Colonic mucosa (tissue), 4 donors: Measurements from ENCODE around the gene PCDHB11. TPM values are rescaled to one million over a fixed set of nuclear protein-coding genes. Genes with fewer than 3 reads are reported as not detected.
"Not testable (repeated sequence)": the region's sequence is repeated elsewhere in the genome, so short reads cannot be mapped to it uniquely, and the experiment has no call there.

ENCODE experiments used
- DNase-seq: peaks from one replicate; pipeline ENCODE4 v3.0.0-alpha.2; 2020
- H3K27ac ChIP-seq: fragments of 200-600 bp; one replicate; pipeline ENCODE4 v1.8.0; 2021
- H3K27me3 ChIP-seq: fragments of 200-600 bp; one replicate; pipeline ENCODE4 v1.8.0; 2021
- H3K36me3 ChIP-seq: fragments of 200-600 bp; one replicate; pipeline ENCODE4 v1.8.0; 2021
- H3K4me1 ChIP-seq: fragments of 200-600 bp; one replicate; pipeline ENCODE4 v1.8.0; 2021; ENCODE audit warnings: mild to moderate bottlenecking
- H3K4me3 ChIP-seq: fragments of 200-600 bp; one replicate; pipeline ENCODE4 v1.8.0; 2021
- H3K9ac ChIP-seq, 2 donors: one replicate each; pipeline ENCODE4 v1.7.0; 2013; ENCODE audit warnings: control low read depth in 2 of 2, low read depth in 2 of 2, low read length in 2 of 2
- H3K9me3 ChIP-seq: fragments of 200-600 bp; one replicate; pipeline ENCODE4 v1.8.0; 2021
- intact Hi-C: fragments of 100-400 bp; cut with DNase I; formaldehyde crosslinking; loops from one replicate; pipeline ENCODE4 v1.14.1; 2022
- total RNA-seq, 2 donors: library from RNA; stranded (reverse); fragmentation: NEBNext Ultra II Directional in 1 of 2; extraction: Animal tissue kit (Norgen Biotek cat#: 25700) in 1 of 2; gene quantifications; one replicate each; pipeline ENCODE4 v1.2.1, GENCODE V29; 2021
- TF ChIP-seq, protein P1 (sequence below): fragments of 200-600 bp; IDR thresholded peaks from one replicate; pipeline ENCODE4 v1.8.0; 2022; ENCODE audit warnings: antibody characterized with exemption, mild to moderate bottlenecking
- donor health status: healthy.
- donor health status: DM: no; HTN: no; CAD: no.
- donor health status: DM: no; HTN: no; CAD: no.

PCDHB11 gene
- total RNA-seq, 2 donors from 2014 or later, result 0.59 to 2.2 TPM

DNA sequence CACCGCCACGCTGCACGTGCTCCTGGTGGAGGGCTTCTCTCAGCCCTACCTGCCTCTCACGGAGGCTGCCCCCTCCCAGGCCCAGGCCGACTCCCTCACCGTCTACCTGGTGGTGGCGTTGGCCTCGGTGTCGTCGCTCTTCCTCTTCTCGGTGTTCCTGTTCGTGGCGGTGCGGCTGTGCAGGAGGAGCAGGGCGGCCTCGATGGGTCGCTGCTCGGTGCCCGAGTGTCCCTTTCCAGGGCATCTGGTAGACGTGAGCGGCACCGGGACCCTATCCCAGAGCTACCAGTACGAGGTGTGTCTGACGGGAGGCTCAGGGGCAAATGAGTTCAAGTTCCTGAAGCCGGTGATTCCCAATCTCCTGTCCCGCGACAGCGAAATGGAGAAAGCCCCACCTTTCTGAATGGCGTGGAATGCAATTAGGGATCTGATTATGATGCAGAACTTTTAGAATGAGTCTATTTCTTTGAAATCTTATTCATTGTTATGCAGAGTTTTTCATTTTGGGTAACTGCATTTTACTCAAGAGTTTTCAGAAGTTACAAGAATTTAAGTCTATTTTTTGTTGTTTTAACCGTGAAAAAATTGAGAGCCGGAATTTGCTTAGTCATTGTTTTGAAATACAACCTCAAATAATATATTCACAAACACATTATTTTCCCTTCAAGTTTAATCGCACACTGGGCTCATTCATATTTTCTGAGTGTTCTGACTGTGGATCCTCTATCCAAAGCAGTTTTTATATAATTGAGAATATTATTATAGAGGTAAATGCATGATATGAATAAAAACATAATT lies 37.3 kb downstream of the PCDHB11 start:
- Histone ChIP-seq H3K9ac (no peak overlapping the region), H3K27me3 (no peaks in the 10 kb centered on the region), H3K36me3 (no peaks in the 10 kb centered on the region), H3K9me3 (peaks cover 12% of the 10 kb centered on the region), H3K4me3 (no peak overlapping the region), H3K4me1 (no peaks in the 10 kb centered on the region), H3K27ac (no peak overlapping the region)
- intact Hi-C loops, result no loop called here
- no peak for DNase-seq
- TF ChIP-seq, protein P1, sequence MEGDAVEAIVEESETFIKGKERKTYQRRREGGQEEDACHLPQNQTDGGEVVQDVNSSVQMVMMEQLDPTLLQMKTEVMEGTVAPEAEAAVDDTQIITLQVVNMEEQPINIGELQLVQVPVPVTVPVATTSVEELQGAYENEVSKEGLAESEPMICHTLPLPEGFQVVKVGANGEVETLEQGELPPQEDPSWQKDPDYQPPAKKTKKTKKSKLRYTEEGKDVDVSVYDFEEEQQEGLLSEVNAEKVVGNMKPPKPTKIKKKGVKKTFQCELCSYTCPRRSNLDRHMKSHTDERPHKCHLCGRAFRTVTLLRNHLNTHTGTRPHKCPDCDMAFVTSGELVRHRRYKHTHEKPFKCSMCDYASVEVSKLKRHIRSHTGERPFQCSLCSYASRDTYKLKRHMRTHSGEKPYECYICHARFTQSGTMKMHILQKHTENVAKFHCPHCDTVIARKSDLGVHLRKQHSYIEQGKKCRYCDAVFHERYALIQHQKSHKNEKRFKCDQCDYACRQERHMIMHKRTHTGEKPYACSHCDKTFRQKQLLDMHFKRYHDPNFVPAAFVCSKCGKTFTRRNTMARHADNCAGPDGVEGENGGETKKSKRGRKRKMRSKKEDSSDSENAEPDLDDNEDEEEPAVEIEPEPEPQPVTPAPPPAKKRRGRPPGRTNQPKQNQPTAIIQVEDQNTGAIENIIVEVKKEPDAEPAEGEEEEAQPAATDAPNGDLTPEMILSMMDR, result no peak

DNA sequence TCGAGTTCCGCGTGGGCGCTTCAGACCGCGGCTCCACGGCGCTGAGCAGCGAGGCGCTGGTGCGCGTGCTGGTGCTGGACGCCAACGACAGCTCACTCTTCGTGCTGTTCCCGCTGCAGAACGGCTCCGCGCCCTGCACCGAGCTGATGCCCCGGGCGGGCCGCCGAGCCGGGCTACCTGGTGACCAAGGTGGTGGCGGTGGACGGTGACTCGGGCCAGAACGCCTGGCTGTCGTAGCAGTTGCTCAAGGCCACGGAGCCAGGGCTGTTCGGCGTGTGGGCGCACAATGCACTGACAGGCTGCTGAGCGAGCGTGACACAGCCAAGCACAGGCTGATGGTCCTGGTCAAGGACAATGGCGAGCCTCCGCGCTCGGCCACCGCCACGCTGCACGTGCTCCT lies 42.1 kb downstream of the PCDHB11 start:
- H3K9ac ChIP-seq, result no peak overlapping the region
- H3K27me3 ChIP-seq, result no peaks in the 10 kb centered on the region
- DNase-seq, result no peak
- TF ChIP-seq, protein P1, result no peak
- no peaks in the 10 kb centered on the region for H3K36me3 ChIP-seq
- intact Hi-C loops, result no loop called here
- H3K27ac ChIP-seq, result no peak overlapping the region
- H3K4me1 ChIP-seq, result no peaks in the 10 kb centered on the region
- peaks cover 13% of the 10 kb centered on the region for H3K9me3 ChIP-seq
- no peak overlapping the region for H3K4me3 ChIP-seq

DNA sequence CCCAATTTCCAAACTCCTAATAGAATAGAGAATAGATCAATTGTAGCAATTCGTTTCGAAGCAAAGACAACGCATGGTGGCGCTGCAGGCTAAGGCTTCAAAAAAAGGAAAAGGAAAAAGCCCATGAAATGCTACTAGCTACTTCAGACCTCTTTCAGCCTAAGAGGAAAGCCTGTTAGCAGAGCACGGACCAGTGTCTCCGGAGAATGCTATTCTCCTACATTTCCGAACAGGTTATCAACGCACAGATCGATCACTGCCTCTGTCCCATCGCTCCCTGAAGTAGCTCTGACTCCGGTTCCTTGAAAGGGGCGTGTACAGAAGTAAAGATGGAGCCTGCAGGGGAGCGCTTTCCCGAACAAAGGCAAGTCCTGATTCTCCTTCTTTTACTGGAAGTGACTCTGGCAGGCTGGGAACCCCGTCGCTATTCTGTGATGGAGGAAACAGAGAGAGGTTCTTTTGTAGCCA lies 45.9 kb downstream of the PCDHB11 start, which contains the start of gene PCDHB15:
Gene PCDHB15 (plus strand): TSS at position 146 of the 468 bp plus-strand sequence. CDS start 184 bp downstream, at position 330.
- Histone ChIP-seq H3K4me3 (no peak within 1 kb of the TSS), H3K27ac (no peak within 1 kb of the TSS), H3K36me3 (no peaks in the 10 kb centered on the region), H3K9me3 (peaks cover 11% of the 10 kb centered on the region), H3K27me3 (no peaks in the 10 kb centered on the region), H3K9ac (no peak within 1 kb of the TSS), H3K4me1 (no peaks in the 10 kb centered on the region)
- TF ChIP-seq, protein P1, result no peak
- intact Hi-C loops, result no loop called here
- no peak for DNase-seq

DNA sequence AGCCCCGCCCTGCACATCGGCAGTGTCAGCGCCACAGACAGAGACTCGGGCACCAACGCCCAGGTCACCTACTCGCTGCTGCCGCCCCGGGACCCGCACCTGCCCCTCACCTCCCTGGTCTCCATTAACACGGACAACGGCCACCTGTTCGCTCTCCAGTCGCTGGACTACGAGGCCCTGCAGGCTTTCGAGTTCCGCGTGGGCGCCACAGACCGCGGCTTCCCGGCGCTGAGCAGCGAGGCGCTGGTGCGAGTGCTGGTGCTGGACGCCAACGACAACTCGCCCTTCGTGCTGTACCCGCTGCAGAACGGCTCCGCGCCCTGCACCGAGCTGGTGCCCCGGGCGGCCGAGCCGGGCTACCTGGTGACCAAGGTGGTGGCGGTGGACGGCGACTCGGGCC lies 47.5 kb downstream of the PCDHB11 start:
- intact Hi-C loops, H3K27ac ChIP-seq, H3K9ac ChIP-seq, H3K4me3 ChIP-seq, H3K27me3 ChIP-seq, DNase-seq, H3K9me3 ChIP-seq, H3K36me3 ChIP-seq, H3K4me1 ChIP-seq: not testable (repeated sequence)

DNA sequence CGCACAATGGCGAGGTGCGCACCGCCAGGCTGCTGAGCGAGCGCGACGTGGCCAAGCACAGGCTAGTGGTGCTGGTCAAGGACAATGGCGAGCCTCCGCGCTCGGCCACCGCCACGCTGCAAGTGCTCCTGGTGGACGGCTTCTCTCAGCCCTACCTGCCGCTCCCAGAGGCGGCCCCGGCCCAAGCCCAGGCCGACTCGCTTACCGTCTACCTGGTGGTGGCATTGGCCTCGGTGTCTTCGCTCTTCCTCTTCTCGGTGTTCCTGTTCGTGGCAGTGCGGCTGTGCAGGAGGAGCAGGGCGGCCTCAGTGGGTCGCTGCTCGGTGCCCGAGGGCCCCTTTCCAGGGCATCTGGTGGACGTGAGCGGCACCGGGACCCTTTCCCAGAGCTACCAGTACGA lies 48.0 kb downstream of the PCDHB11 start:
- H3K27ac ChIP-seq, H3K27me3 ChIP-seq, H3K4me1 ChIP-seq, H3K36me3 ChIP-seq, intact Hi-C loops, H3K4me3 ChIP-seq, H3K9me3 ChIP-seq, DNase-seq, H3K9ac ChIP-seq: not testable (repeated sequence)

DNA sequence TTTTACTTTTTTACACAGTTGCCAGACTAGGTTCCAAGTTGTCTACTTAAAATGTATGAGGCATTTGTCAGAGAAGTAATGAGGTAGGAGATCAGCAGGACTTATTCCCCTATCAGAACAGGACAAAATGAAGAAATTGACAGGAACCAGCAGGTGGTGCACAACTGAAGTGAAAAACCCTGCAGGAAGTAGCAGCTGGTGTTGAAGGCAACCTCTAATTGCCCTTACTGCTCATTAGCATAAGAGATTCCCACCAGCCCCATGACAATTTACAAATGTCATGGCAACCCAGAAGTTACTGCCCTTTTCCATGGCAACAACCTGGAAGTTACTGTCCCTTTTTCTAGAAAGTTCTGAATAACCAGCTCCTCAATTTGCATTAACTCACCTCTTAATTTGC lies 51.1 kb downstream of the PCDHB11 start:
- H3K27ac ChIP-seq, result no peak overlapping the region
- H3K9ac ChIP-seq, result no peak overlapping the region
- no peaks in the 10 kb centered on the region for H3K4me1 ChIP-seq
- H3K36me3 ChIP-seq, result no peaks in the 10 kb centered on the region
- H3K9me3 ChIP-seq, result peaks cover 8% of the 10 kb centered on the region
- TF ChIP-seq, protein P1, result no peak
- DNase-seq, result no peak
- no peaks in the 10 kb centered on the region for H3K27me3 ChIP-seq
- intact Hi-C loops, result no loop called here
- H3K4me3 ChIP-seq, result no peak overlapping the region

Other genes with a start within 250 kb of the PCDHB11 start
- under 1 TPM; 0.05 to 0.32 TPM for gene PCDHAC2, start 233.2 kb upstream of the PCDHB11 start, total RNA-seq
- gene PCDHB1, start 148.3 kb upstream of the PCDHB11 start, total RNA-seq, result not detected
- 1 to 10 TPM in 1 of 2 donors, under 1 TPM in 1; 0.40 to 1.6 TPM for gene PCDHB2, start 105.0 kb upstream of the PCDHB11 start, total RNA-seq
- 1 to 10 TPM in 1 of 2 donors, under 1 TPM in 1; 0.40 to 1.5 TPM for gene PCDHB3, start 99.2 kb upstream of the PCDHB11 start, total RNA-seq
- gene PCDHB4, start 77.8 kb upstream of the PCDHB11 start, total RNA-seq, result under 1 TPM; 0.17 to 0.96 TPM
- under 1 TPM; 0.10 to 0.66 TPM for gene PCDHB5, start 64.4 kb upstream of the PCDHB11 start, total RNA-seq
- under 1 TPM; 0.11 to 0.15 TPM for gene PCDHB6, start 49.6 kb upstream of the PCDHB11 start, total RNA-seq
- under 1 TPM; 0.15 to 0.40 TPM for gene PCDHB7, start 27.0 kb upstream of the PCDHB11 start, total RNA-seq
- gene PCDHB8, start 21.8 kb upstream of the PCDHB11 start, total RNA-seq, result under 1 TPM; 0.25 to 0.40 TPM
- gene PCDHB16, start 17.2 kb upstream of the PCDHB11 start, total RNA-seq, result under 1 TPM; 0.17 to 0.53 TPM
- under 1 TPM; 0.47 to 0.53 TPM for gene PCDHB9, start 12.5 kb upstream of the PCDHB11 start, total RNA-seq
- 1 to 10 TPM in 1 of 2 donors, under 1 TPM in 1; 0.17 to 1.1 TPM for gene PCDHB10, start 7.3 kb upstream of the PCDHB11 start, total RNA-seq
- under 1 TPM; 0.40 to 0.56 TPM for gene PCDHB12, start 9.1 kb downstream of the PCDHB11 start, total RNA-seq
- gene PCDHB13, start 14.3 kb downstream of the PCDHB11 start, total RNA-seq, result 1 to 10 TPM in 1 of 2 donors, under 1 TPM in 1; 0.40 to 1.3 TPM
- 1 to 10 TPM in 1 of 2 donors, under 1 TPM in 1; 0.62 to 1.8 TPM for gene PCDHB14, start 23.7 kb downstream of the PCDHB11 start, total RNA-seq
- gene PCDHB15, start 45.8 kb downstream of the PCDHB11 start, total RNA-seq, result 1 to 10 TPM in 1 of 2 donors, under 1 TPM in 1; 0.27 to 1.8 TPM
- 1 to 10 TPM in 1 of 2 donors, under 1 TPM in 1; 0.21 to 1.1 TPM for gene SLC25A2, start 104.4 kb downstream of the PCDHB11 start, total RNA-seq
- gene TAF7, start 121.2 kb downstream of the PCDHB11 start, total RNA-seq, result 10 to 100 TPM; 49.3 to 70.2 TPM
- under 1 TPM; 0.10 to 0.37 TPM for gene PCDHGA1, start 130.9 kb downstream of the PCDHB11 start, total RNA-seq
- under 1 TPM; 0.22 to 0.50 TPM for gene PCDHGA2, start 139.1 kb downstream of the PCDHB11 start, total RNA-seq
- under 1 TPM; 0.10 to 0.21 TPM for gene PCDHGA3, start 144.2 kb downstream of the PCDHB11 start, total RNA-seq
- gene PCDHGB1, start 150.5 kb downstream of the PCDHB11 start, total RNA-seq, result 1 to 10 TPM in 1 of 2 donors, under 1 TPM in 1; 0.15 to 1.7 TPM
- gene PCDHGA4, start 155.4 kb downstream of the PCDHB11 start, total RNA-seq, result 1 to 10 TPM in 1 of 2 donors, under 1 TPM in 1; 0.20 to 1.4 TPM
- gene PCDHGB2, start 160.4 kb downstream of the PCDHB11 start, total RNA-seq, result 1 to 10 TPM in 1 of 2 donors, under 1 TPM in 1; 0.47 to 1.8 TPM
- gene PCDHGA5, start 164.5 kb downstream of the PCDHB11 start, total RNA-seq, result 1 to 10 TPM in 1 of 2 donors, under 1 TPM in 1; 0.52 to 1.1 TPM
- 1 to 10 TPM in 1 of 2 donors, under 1 TPM in 1; 0.57 to 1.1 TPM for gene PCDHGB3, start 170.6 kb downstream of the PCDHB11 start, total RNA-seq
- 1 to 10 TPM in 1 of 2 donors, under 1 TPM in 1; 0.82 to 1.5 TPM for gene PCDHGA6, start 174.3 kb downstream of the PCDHB11 start, total RNA-seq
- gene PCDHGA7, start 183.1 kb downstream of the PCDHB11 start, total RNA-seq, result 1 to 10 TPM in 1 of 2 donors, under 1 TPM in 1; 0.59 to 1.0 TPM
- under 1 TPM; 0.69 to 0.96 TPM for gene PCDHGB4, start 188.1 kb downstream of the PCDHB11 start, total RNA-seq
- under 1 TPM; 0.17 to 0.48 TPM for gene PCDHGA8, start 193.0 kb downstream of the PCDHB11 start, total RNA-seq
- 1 to 10 TPM; 2.1 to 3.1 TPM for gene PCDHGB5, start 198.3 kb downstream of the PCDHB11 start, total RNA-seq
- gene PCDHGA9, start 203.2 kb downstream of the PCDHB11 start, total RNA-seq, result 1 to 10 TPM; 1.1 to 2.2 TPM
- gene PCDHGB6, start 208.4 kb downstream of the PCDHB11 start, total RNA-seq, result 1 to 10 TPM; 1.0 to 1.8 TPM
- gene PCDHGA10, start 213.4 kb downstream of the PCDHB11 start, total RNA-seq, result 1 to 10 TPM; 2.7 to 4.7 TPM
- 1 to 10 TPM; 2.5 to 3.3 TPM for gene PCDHGB7, start 218.1 kb downstream of the PCDHB11 start, total RNA-seq
- 1 to 10 TPM; 1.3 to 1.6 TPM for gene PCDHGA11, start 221.4 kb downstream of the PCDHB11 start, total RNA-seq
- 1 to 10 TPM; 1.0 to 1.5 TPM for gene PCDHGA12, start 230.9 kb downstream of the PCDHB11 start, total RNA-seq